KOPT-K1 (cell line): Measurements from ENCODE around the gene CMTM3.
"Not testable (repeated sequence)": the region's sequence is repeated elsewhere in the genome, so short reads cannot be mapped to it uniquely, and the experiment has no call there.

Source experiments
- H3K27ac ChIP-seq: fragments of 200-600 bp; sonication (generic); 2 replicates; pipeline ENCODE4 v1.5.1; 2016; ENCODE audit warnings: antibody characterized with exemption, mild to moderate bottlenecking, low read depth, low read length; ENCODE audit not compliant: poor library complexity, severe bottlenecking
- H3K36me3 ChIP-seq: fragments of 200-600 bp; sonication (generic); 2 replicates; pipeline ENCODE4 v1.5.1; 2017; ENCODE audit warnings: antibody characterized with exemption, mild to moderate bottlenecking, low read length, moderate library complexity; ENCODE audit not compliant: insufficient read depth
- H3K9me3 ChIP-seq: fragments of 200-600 bp; sonication (generic); 2 replicates; pipeline ENCODE4 v1.5.1; 2017; ENCODE audit warnings: antibody characterized with exemption, low read length, mild to moderate bottlenecking; ENCODE audit not compliant: insufficient read depth, poor library complexity, severe bottlenecking

CMTM3 gene

GRCh38 chr16:66652661-66653360 is 48.3 kb downstream of the CMTM3 start:
- no peak overlapping the region for H3K27ac ChIP-seq
- no peaks in the 10 kb centered on the region for H3K36me3 ChIP-seq
- no peaks in the 10 kb centered on the region for H3K9me3 ChIP-seq

- Histone ChIP-seq H3K9me3 (no peaks in the 10 kb centered on the region), H3K27ac (no peak overlapping the region), H3K36me3 (no peaks in the 10 kb centered on the region)
Measured at GRCh38 chr16:66653581-66654350, 49.3 kb downstream of the CMTM3 start.

GRCh38 chr16:66656547-66656946 is 52.0 kb downstream of the CMTM3 start:
- Histone ChIP-seq H3K9me3 (no peaks in the 10 kb centered on the region), H3K27ac (no peak overlapping the region), H3K36me3 (no peaks in the 10 kb centered on the region)

DNA sequence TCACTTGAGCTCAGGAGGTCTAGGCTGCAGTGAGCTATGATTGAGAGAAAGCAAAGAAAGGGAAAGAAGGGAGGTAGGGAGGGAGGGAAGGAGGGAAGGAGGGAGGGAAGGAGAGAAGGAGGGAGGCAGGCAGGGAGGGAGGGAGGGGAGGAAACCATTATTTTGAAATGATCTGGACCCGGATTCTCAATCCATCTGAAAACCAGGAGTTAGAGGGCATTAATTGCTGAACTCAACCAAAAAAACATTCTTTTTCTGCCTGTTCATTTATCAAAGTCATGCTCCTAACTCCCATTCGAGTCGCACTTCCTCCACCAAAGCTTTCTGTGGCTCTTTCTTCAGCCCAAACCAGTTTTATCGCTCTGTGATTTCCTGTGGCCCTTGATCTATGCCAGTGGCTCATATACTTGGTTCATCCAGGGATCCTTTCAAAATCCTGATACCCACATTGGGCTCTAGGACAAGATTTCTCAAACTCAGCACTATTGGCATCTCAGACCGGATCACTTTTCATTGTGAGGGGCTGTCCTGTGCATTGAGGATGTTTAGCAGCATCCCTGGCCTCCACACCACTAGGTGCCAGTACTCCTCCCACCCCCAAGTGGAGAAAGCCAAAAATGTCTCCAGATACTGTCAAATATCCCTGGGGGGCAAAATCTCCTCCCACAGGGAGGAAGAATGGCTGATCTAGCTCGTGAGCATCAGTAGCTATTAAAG is 53.8 kb downstream of the CMTM3 start:
- no peaks in the 10 kb centered on the region for H3K36me3 ChIP-seq
- H3K9me3 ChIP-seq = no peaks in the 10 kb centered on the region
- no peak overlapping the region for H3K27ac ChIP-seq

GRCh38 chr16:66658860-66659190 is 54.3 kb downstream of the CMTM3 start:
- H3K9me3 ChIP-seq = no peaks in the 10 kb centered on the region
- no peak overlapping the region for H3K27ac ChIP-seq
- H3K36me3 ChIP-seq = no peaks in the 10 kb centered on the region

DNA sequence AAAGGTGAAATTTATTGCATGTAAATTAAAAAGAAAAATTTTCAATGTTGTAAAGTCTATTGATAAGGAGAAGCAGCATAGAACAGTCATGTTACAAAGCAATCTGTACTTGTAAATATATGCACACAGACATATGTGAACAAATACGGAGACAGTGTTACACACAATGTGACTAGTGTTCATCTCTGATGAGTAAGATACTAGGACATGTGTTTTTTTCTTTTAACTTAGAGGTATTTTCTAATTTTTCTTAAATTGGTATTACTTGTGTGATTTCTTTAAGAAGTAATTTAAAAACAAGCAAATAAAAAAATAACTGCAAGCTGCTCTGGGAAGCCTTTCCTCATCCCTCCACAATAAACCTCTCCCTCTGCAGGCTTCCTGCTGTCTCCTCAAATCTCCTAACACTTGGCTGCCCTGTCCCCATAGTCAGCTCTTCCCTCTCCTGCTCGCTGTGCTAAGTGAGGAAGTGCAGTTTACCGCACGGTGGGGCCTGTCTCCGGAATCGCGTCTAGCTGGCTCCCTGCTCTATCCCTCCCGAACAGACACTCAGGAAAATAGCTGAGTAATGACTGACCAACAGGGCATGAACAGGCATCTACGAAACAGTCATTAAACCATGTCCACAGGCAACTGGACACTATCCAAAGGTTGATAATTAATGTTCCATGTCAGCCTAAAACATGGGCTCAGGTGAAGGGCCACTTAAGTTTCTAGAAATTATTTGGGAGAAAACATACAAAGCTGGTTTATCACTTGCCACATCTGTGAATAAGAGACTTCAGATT is 56.1 kb downstream of the CMTM3 start:
- Histone ChIP-seq H3K36me3 (no peaks in the 10 kb centered on the region), H3K27ac (no peak overlapping the region), H3K9me3 (no peaks in the 10 kb centered on the region)

- Histone ChIP-seq H3K9me3 (no peaks in the 10 kb centered on the region), H3K36me3 (no peaks in the 10 kb centered on the region), H3K27ac (no peak overlapping the region)
Measured at GRCh38 chr16:66661210-66661560, 56.7 kb downstream of the CMTM3 start.

DNA sequence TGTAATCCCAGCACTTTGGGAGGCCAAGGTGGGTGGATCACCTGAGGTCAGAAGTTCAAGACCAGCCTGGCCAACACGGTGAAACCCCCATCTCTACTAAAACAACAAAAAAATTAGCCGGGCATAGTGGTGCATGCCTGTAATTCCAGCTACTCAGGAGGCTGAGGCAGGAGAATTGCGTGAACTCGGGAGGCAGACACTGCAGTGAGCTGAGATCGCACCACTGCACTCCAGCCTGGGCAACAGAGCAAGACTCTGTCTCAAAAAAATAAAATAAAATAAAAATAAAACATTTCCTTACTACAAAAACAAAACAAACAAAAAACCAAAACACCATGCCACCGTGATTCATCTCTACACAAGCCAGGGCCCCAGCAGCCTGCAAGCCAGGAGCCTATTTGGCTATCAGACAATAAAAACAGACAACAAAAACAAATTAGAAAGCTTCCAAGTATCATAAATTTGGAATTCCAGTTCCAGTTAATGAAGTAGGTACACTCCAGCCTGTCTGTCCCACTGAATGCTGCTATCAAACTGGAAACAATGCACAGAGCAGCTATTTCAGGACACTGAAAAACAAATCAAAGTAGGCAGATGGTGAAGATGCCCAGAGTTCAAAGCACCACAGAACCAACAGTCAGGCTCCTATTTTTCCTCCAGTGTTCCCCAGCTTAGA is 57.3 kb downstream of the CMTM3 start:
- H3K27ac ChIP-seq, H3K9me3 ChIP-seq, H3K36me3 ChIP-seq: not testable (repeated sequence)

GRCh38 chr16:66662445-66663194 is 58.1 kb downstream of the CMTM3 start:
- Histone ChIP-seq H3K36me3 (no peaks in the 10 kb centered on the region), H3K9me3 (no peaks in the 10 kb centered on the region), H3K27ac (no peak overlapping the region)
